Endometrial microvascular endothelial cells (primary cell): ENCODE data around the gene NFKBIA. TPM values are rescaled to one million over a fixed set of nuclear protein-coding genes. Genes with fewer than 3 reads are reported as not detected.
"Not testable (repeated sequence)": the region's sequence is repeated elsewhere in the genome, so short reads cannot be mapped to it uniquely, and the experiment has no call there.

ENCODE experiments used
- in situ Hi-C: cut with HindIII; loops from 2 replicates; pipeline ENCODE4 v1.10.0; 2017; ENCODE audit warnings: low sequenced_read_pairs, low pct_unique_long_range_greater_than_20kb; ENCODE audit errors: inconsistent ontology term
- total RNA-seq: library from RNA; depleted of rRNA; stranded (reverse); fragments of >200 nt; gene quantifications from one replicate; pipeline ENCODE4 v1.2.3, GENCODE V29; 2015; ENCODE audit errors: inconsistent ontology term

The NFKBIA gene
- total RNA-seq, 1 donor from 2014 or later: 103 TPM

- in situ Hi-C loops: not testable (repeated sequence)
These were observed 25.2 kb downstream of the NFKBIA start for GRCh38 chr14:35379234-35379933.

- in situ Hi-C loops: no loop called here
These were observed 25.9 kb downstream of the NFKBIA start for GRCh38 chr14:35378425-35379233.

- in situ Hi-C loops: no loop called here
These were observed 29.0 kb downstream of the NFKBIA start for GRCh38 chr14:35375558-35376025.

GRCh38 chr14:35374263-35374712, 30.3 kb downstream of the NFKBIA start:
- in situ Hi-C loops: no loop called here

GRCh38 chr14:35373208-35373607, 31.3 kb downstream of the NFKBIA start:
- in situ Hi-C loops: not testable (repeated sequence)

- in situ Hi-C loops: no loop called here
These were observed 33.6 kb downstream of the NFKBIA start for GRCh38 chr14:35370969-35371368.

GRCh38 chr14:35369701-35370191, 34.8 kb downstream of the NFKBIA start:
- in situ Hi-C loops: no loop called here

- in situ Hi-C loops: no loop called here
These were observed 35.8 kb downstream of the NFKBIA start for GRCh38 chr14:35368583-35369392.

- in situ Hi-C loops: no loop called here
These were observed 36.4 kb downstream of the NFKBIA start for GRCh38 chr14:35368139-35368460.

GRCh38 chr14:35367056-35367372, 37.5 kb downstream of the NFKBIA start:
- in situ Hi-C loops: no loop called here

- in situ Hi-C loops: no loop called here
These were observed 38.0 kb downstream of the NFKBIA start for GRCh38 chr14:35366521-35366976.

- in situ Hi-C loops: no loop called here
These were observed 38.5 kb downstream of the NFKBIA start for GRCh38 chr14:35366056-35366451.

GRCh38 chr14:35365130-35366055, 39.2 kb downstream of the NFKBIA start:
- in situ Hi-C loops: no loop called here

GRCh38 chr14:35362911-35363374, 41.6 kb downstream of the NFKBIA start:
- in situ Hi-C loops: no loop called here

GRCh38 chr14:35362450-35362849, 42.1 kb downstream of the NFKBIA start:
- in situ Hi-C loops: no loop called here

- in situ Hi-C loops: no loop called here
These were observed 43.4 kb downstream of the NFKBIA start for GRCh38 chr14:35361141-35361480.

- in situ Hi-C loops: not testable (repeated sequence)
These were observed 44.9 kb downstream of the NFKBIA start for GRCh38 chr14:35359655-35360054.
